Activated naive CD8-positive, alpha-beta T cell treated with anti-CD3 and anti-CD28 coated beads, Interleukin-2, amount 10 ng/mL, durations not matched to agents 7 days and 5 days (primary cell): ENCODE results near the gene KLF13. TPM values are rescaled to one million over a fixed set of nuclear protein-coding genes. Genes with fewer than 3 reads are reported as not detected.

ENCODE experiments used
- ATAC-seq: fragments of 150-1000 bp; cut with Tn5 transposase; one replicate; pipeline ENCODE4 v1.10.0; 2021; ENCODE audit warnings: low read depth, moderate library complexity
- POLR2A ChIA-PET: fragments of 350-600 bp; sonication (Branson Sonifier 250); formaldehyde crosslinking; loops from one replicate; lab custom pipeline; 2021; ENCODE audit warnings: antibody characterized with exemption; lab: Charles Lee
- DNase-seq: peaks from one replicate; pipeline ENCODE4 v3.0.0; 2021
- H3K27ac Mint-ChIP-seq: one replicate; pipeline ENCODE4 v1.8.0; 2022; ENCODE audit warnings: mild to moderate bottlenecking, mixed read lengths
- H3K27me3 Mint-ChIP-seq: one replicate; pipeline ENCODE4 v1.8.0; 2022; ENCODE audit warnings: mild to moderate bottlenecking, moderate library complexity, mixed read lengths
- H3K36me3 Mint-ChIP-seq: one replicate; pipeline ENCODE4 v1.8.0; 2021; ENCODE audit warnings: mild to moderate bottlenecking, mixed read lengths
- H3K4me1 Mint-ChIP-seq: one replicate; pipeline ENCODE4 v1.8.0; 2021; ENCODE audit warnings: mixed read lengths
- H3K4me3 Mint-ChIP-seq: one replicate; pipeline ENCODE4 v1.8.0; 2022; ENCODE audit warnings: mild to moderate bottlenecking, moderate library complexity, mixed read lengths
- H3K9me3 Mint-ChIP-seq: one replicate; pipeline ENCODE4 v1.8.0; 2021; ENCODE audit warnings: mixed read lengths
- total RNA-seq, 2 experiments: library from RNA; stranded (reverse); gene quantifications; one replicate each; pipeline ENCODE4 v1.2.3, GENCODE V29; 2021

The KLF13 gene
- total RNA-seq, 2 experiments from 2014 or later: 230 to 252 TPM

- peak overlapping the region; percentile 80 for H3K27ac Mint-ChIP-seq
- peaks cover 44% of the 10 kb centered on the region for H3K36me3 Mint-ChIP-seq
- peak overlapping the region; percentile 48 for H3K4me3 Mint-ChIP-seq
Measured at GRCh38 chr15:31378363-31378903, 51.8 kb downstream of the KLF13 start.

DNA sequence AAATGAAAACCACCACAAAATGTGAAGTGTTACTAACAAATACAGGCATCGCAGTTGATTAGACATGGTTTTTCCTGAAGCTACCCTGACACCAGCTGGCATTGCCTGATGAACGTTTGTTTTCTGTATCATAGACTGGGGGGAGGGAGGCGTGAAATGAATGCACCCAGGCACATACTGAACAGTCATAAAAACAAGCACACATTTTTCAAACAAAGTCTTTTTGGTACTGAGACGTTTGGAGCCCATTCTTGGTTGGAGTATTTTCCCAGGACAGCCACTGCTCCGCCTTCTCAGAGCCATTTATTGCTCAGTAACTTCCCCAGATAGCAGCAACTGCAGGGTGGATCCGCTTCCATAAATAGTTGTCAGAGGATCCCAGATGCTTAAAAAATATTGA is 52.4 kb downstream of the KLF13 start:
- Mint-ChIP-seq H3K36me3 (peaks cover 44% of the 10 kb centered on the region), H3K4me1 (peaks cover 41% of the 10 kb centered on the region)

More at GRCh38 chr15:31378363-31378903, 51.8 kb downstream of the KLF13 start:
- POLR2A ChIA-PET: interaction anchor here (0.6 to 1.9 kb wide), 6 partner anchors 9 to 56 kb away, joined by 3 to 7 read pairs (median 4); no protein-coding TSS in a partner anchor
- ATAC-seq: peak; percentile 6
- no peak for DNase-seq
- H3K4me1 Mint-ChIP-seq: peaks cover 41% of the 10 kb centered on the region
- no peaks in the 10 kb centered on the region for H3K9me3 Mint-ChIP-seq
- H3K27me3 Mint-ChIP-seq: no peaks in the 10 kb centered on the region

GRCh38 chr15:31379577-31379976 is 52.9 kb downstream of the KLF13 start:
- Mint-ChIP-seq H3K36me3 (peaks cover 44% of the 10 kb centered on the region), H3K4me3 (no peak overlapping the region), H3K4me1 (peaks cover 40% of the 10 kb centered on the region), H3K27ac (no peak overlapping the region), H3K27me3 (no peaks in the 10 kb centered on the region), H3K9me3 (no peaks in the 10 kb centered on the region)
- ATAC-seq (no peak), DNase-seq (no peak)
- POLR2A ChIA-PET: interaction anchor here (1.6 kb wide), 1 partner anchor 51 kb away, joined by 3 read pairs; no protein-coding TSS in a partner anchor

More for the DNA sequence above, 52.4 kb downstream of the KLF13 start:
- H3K27me3 Mint-ChIP-seq: no peaks in the 10 kb centered on the region
- DNase-seq (no peak), ATAC-seq (no peak)
- POLR2A ChIA-PET: interaction anchor here (1.2 to 1.6 kb wide), 2 partner anchors 33 to 50 kb away, joined by 3 read pairs; no protein-coding TSS in a partner anchor
- no peak overlapping the region for H3K4me3 Mint-ChIP-seq
- H3K9me3 Mint-ChIP-seq: no peaks in the 10 kb centered on the region
- H3K27ac Mint-ChIP-seq: peak overlapping the region; percentile 79

DNA sequence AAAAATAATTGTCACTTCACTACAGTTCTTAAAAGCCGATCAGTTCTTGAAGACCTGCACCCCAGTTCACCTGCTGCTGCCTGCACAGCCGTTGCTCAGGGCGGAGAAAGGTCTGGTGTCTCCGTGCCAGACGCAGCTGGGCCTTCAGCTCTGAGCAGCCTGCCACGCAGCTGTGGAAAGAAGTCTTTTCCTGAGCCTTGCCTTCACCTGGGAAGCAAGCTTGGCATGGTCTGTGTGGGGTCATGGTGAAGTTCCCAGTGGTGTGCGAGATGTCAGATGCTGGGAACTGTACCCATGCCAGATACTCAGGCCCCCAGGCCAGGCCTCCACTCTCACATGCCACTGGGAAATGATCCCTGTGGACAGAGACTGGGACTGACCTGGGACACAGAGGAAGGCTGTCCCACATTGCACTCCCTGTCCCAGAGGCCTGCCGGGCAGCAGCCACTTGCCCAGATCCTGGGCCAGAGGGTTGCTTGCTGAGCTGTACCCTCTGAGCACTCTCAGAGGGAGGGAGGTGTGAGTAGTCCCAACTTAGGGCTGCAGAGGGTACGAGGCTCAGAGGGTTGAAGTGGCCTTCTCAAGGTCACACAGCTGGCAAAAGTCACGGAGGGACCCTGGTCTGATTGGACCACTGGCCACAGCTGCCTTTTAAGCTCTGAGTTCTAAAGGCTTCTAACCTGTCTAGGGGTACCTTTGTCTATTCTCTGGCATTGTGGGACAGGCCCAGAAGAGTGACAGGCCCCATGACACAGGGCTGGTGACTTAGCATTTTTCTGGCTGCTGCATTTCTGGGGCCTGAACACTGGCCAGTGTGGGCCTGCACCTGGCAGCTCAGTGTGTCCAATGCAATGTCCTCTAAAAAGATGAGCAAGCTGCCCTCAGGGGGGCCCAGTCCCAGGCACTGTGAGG is 55.4 kb downstream of the KLF13 start:
- no peaks in the 10 kb centered on the region for H3K9me3 Mint-ChIP-seq
- no peaks in the 10 kb centered on the region for H3K27me3 Mint-ChIP-seq
- no peak overlapping the region for H3K4me3 Mint-ChIP-seq
- no peak for DNase-seq
- POLR2A ChIA-PET: interaction anchor here (1.1 to 3.8 kb wide), 4 partner anchors 10 to 53 kb away, joined by 3 to 17 read pairs (median 12); no protein-coding TSS in a partner anchor
- H3K36me3 Mint-ChIP-seq: peaks cover 44% of the 10 kb centered on the region
- ATAC-seq: no peak
- H3K4me1 Mint-ChIP-seq: peaks cover 45% of the 10 kb centered on the region
- H3K27ac Mint-ChIP-seq: peak overlapping the region; percentile 8

DNA sequence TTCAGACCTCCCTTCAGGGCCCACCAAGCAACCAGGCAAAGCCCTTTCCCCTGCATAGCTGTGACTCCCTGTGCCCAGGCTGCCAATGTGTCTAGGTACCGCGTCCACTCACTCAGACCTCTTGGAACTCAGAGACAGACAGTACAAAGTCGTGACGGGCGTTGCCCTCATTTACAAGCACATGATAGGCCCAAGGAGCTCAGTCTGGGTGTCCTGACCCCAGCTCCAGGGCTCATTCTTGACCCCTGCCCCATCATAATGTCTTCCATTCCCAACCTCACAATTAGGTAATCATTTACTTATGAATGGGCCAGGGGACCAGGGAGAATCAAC is 56.0 kb downstream of the KLF13 start:
- no peaks in the 10 kb centered on the region for H3K27me3 Mint-ChIP-seq
- no peak for ATAC-seq
- POLR2A ChIA-PET: interaction anchor here (3.3 to 3.8 kb wide), 2 partner anchors 10 to 53 kb away, joined by 12 to 17 read pairs; no protein-coding TSS in a partner anchor
- no peak for DNase-seq
- H3K9me3 Mint-ChIP-seq: no peaks in the 10 kb centered on the region
- H3K27ac Mint-ChIP-seq: peak overlapping the region; percentile 8
- peaks cover 44% of the 10 kb centered on the region for H3K4me1 Mint-ChIP-seq
- no peak overlapping the region for H3K4me3 Mint-ChIP-seq
- peaks cover 44% of the 10 kb centered on the region for H3K36me3 Mint-ChIP-seq

- ATAC-seq: no peak
Measured at GRCh38 chr15:31383139-31383538, 56.5 kb downstream of the KLF13 start.

GRCh38 chr15:31384568-31384967 is 57.9 kb downstream of the KLF13 start:
- no peak overlapping the region for H3K4me3 Mint-ChIP-seq
- peaks cover 44% of the 10 kb centered on the region for H3K4me1 Mint-ChIP-seq

More at GRCh38 chr15:31383139-31383538, 56.5 kb downstream of the KLF13 start:
- no peak for DNase-seq
- no peaks in the 10 kb centered on the region for H3K27me3 Mint-ChIP-seq
- peak overlapping the region; percentile 63 for H3K27ac Mint-ChIP-seq
- peaks cover 44% of the 10 kb centered on the region for H3K36me3 Mint-ChIP-seq
- no peaks in the 10 kb centered on the region for H3K9me3 Mint-ChIP-seq
- H3K4me3 Mint-ChIP-seq: no peak overlapping the region
- peaks cover 44% of the 10 kb centered on the region for H3K4me1 Mint-ChIP-seq
- POLR2A ChIA-PET: interaction anchor here (3.3 to 3.8 kb wide), 2 partner anchors 9 to 52 kb away, joined by 12 to 17 read pairs; no protein-coding TSS in a partner anchor

DNA sequence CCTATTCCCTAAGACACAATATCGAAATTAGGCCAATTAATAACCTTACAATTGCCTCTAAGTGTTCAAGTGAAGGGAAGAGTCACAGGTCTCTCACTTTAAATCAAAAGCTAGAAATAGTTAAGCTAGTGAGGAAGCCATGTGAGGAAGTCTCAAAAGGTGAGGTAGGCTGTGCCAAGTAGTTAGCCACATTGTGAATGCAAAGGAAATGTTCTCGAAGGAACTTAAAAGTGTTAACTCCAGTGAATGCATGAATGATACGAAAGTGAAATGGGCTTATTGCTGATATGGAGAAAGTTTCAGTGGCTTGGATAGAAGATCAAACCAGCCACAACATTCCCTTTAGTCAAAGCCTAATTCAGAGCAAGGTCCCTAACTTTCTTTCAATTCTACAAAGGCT is 59.1 kb downstream of the KLF13 start:
- Mint-ChIP-seq H3K4me3 (peak overlapping the region; percentile 54), H3K4me1 (peaks cover 54% of the 10 kb centered on the region), H3K27me3 (no peaks in the 10 kb centered on the region), H3K36me3 (peaks cover 34% of the 10 kb centered on the region), H3K9me3 (peaks cover 2% of the 10 kb centered on the region), H3K27ac (peak overlapping the region; percentile 66)
- DNase-seq: no peak
- ATAC-seq: no peak
- POLR2A ChIA-PET: interaction anchor here (0.7 to 1.5 kb wide), 5 partner anchors 20 to 59 kb away, joined by 3 to 6 read pairs (median 4); partner anchors contain the start of gene KLF13

More at GRCh38 chr15:31384568-31384967, 57.9 kb downstream of the KLF13 start:
- POLR2A ChIA-PET: interaction anchor here (3.3 to 3.8 kb wide), 2 partner anchors 8 to 51 kb away, joined by 12 to 17 read pairs; no protein-coding TSS in a partner anchor
- DNase-seq: no peak
- H3K27me3 Mint-ChIP-seq: no peaks in the 10 kb centered on the region
- no peak for ATAC-seq
- H3K36me3 Mint-ChIP-seq: peaks cover 39% of the 10 kb centered on the region
- H3K9me3 Mint-ChIP-seq: no peaks in the 10 kb centered on the region
- H3K27ac Mint-ChIP-seq: no peak overlapping the region

GRCh38 chr15:31387092-31387478 is 60.5 kb downstream of the KLF13 start:
- DNase-seq: peak; percentile 43
- POLR2A ChIA-PET: interaction anchor here (0.9 to 1.3 kb wide), 2 partner anchors 48 to 49 kb away, joined by 3 to 5 read pairs; no protein-coding TSS in a partner anchor
- Mint-ChIP-seq H3K4me1 (peaks cover 51% of the 10 kb centered on the region), H3K36me3 (peaks cover 28% of the 10 kb centered on the region), H3K9me3 (peaks cover 3% of the 10 kb centered on the region), H3K27ac (peak overlapping the region; percentile 68), H3K4me3 (peak overlapping the region; percentile 54), H3K27me3 (no peaks in the 10 kb centered on the region)
- ATAC-seq: peak; percentile 38

GRCh38 chr15:31387479-31388118 is 61.0 kb downstream of the KLF13 start:
- peaks cover 50% of the 10 kb centered on the region for H3K4me1 Mint-ChIP-seq
- peak overlapping the region; percentile 83 for H3K27ac Mint-ChIP-seq
- no peaks in the 10 kb centered on the region for H3K27me3 Mint-ChIP-seq
- peaks cover 3% of the 10 kb centered on the region for H3K9me3 Mint-ChIP-seq
- DNase-seq (peak; percentile 54), ATAC-seq (peak; percentile 51)
- H3K36me3 Mint-ChIP-seq: peaks cover 27% of the 10 kb centered on the region
- POLR2A ChIA-PET: interaction anchor here (0.9 to 1.0 kb wide), 2 partner anchors 22 to 47 kb away, joined by 3 to 4 read pairs; no protein-coding TSS in a partner anchor
- peak overlapping the region; percentile 52 for H3K4me3 Mint-ChIP-seq

GRCh38 chr15:31389576-31389975 is 62.9 kb downstream of the KLF13 start:
- H3K9me3 Mint-ChIP-seq: peaks cover 3% of the 10 kb centered on the region
- POLR2A ChIA-PET: interaction anchor here (1.1 to 1.7 kb wide), 4 partner anchors 24 to 63 kb away, joined by 3 to 6 read pairs (median 4); partner anchors contain the start of gene KLF13
- peak overlapping the region; percentile 35 for H3K27ac Mint-ChIP-seq
- no peak for DNase-seq
- peak overlapping the region; percentile 14 for H3K4me3 Mint-ChIP-seq
- peaks cover 19% of the 10 kb centered on the region for H3K36me3 Mint-ChIP-seq
- H3K27me3 Mint-ChIP-seq: no peaks in the 10 kb centered on the region
- no peak for ATAC-seq
- H3K4me1 Mint-ChIP-seq: peaks cover 55% of the 10 kb centered on the region

DNA sequence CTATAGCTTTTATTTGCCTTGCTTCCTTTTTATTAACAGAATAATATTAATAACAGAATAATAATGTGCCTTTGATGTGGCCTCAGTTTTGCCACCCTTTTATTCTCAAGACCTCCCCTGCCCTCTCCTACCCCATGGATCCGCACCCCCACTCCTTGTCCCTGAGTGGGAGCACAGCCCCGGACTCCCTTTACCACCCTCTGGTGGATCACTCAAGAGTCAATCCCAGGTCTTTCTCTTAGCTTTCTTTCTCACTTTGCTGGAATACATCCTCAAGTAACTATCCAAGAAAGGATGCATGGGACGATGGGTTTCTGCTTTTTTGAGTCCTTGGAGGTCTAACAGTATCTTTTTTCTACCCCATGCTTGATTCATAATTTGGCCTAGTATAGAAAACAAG is 63.4 kb downstream of the KLF13 start:
- POLR2A ChIA-PET: interaction anchor here (1.1 to 1.7 kb wide), 4 partner anchors 24 to 64 kb away, joined by 3 to 6 read pairs (median 4); partner anchors contain the start of gene KLF13

More for the DNA sequence above, 63.4 kb downstream of the KLF13 start:
- H3K36me3 Mint-ChIP-seq: peaks cover 17% of the 10 kb centered on the region
- ATAC-seq (no peak), DNase-seq (no peak)
- peaks cover 53% of the 10 kb centered on the region for H3K4me1 Mint-ChIP-seq
- H3K27me3 Mint-ChIP-seq: no peaks in the 10 kb centered on the region
- H3K27ac Mint-ChIP-seq: peak overlapping the region; percentile 11
- peak overlapping the region; percentile 19 for H3K4me3 Mint-ChIP-seq
- H3K9me3 Mint-ChIP-seq: peaks cover 3% of the 10 kb centered on the region
